Left lobe of liver (tissue), 2 donors: ENCODE measurements around the gene MYO15A. TPM values are rescaled to one million over a fixed set of nuclear protein-coding genes. Genes with fewer than 3 reads are reported as not detected.

Experiments
- ATAC-seq: fragments of 200-7000 bp; cut with Tn5 transposase; one replicate; pipeline ENCODE4 v1.9.1; 2020; ENCODE audit warnings: mild to moderate bottlenecking, moderate library complexity
- DNase-seq: peaks from one replicate; pipeline ENCODE4 v3.0.0-alpha.2; 2020; ENCODE audit warnings: low spot score
- total RNA-seq: library from RNA; stranded (reverse); gene quantifications from one replicate; pipeline ENCODE4 v1.2.1, GENCODE V29; 2021
- donor health status: DM: no; HTN: no; CAD: no; lungs with moderate emphysema.
- donor health status: DM: no; HTN: yes; CAD: no.

Gene MYO15A
- total RNA-seq, 1 donor from 2014 or later: 6.0 TPM

- ATAC-seq: peak; percentile 12
- no peak for DNase-seq
Measured at GRCh38 chr17:18105027-18105426, 3.5 kb upstream of the MYO15A start.

GRCh38 chr17:18105595-18105994 is 3.0 kb upstream of the MYO15A start:
- no peak for ATAC-seq
- no peak for DNase-seq

GRCh38 chr17:18106211-18106610 is 2.3 kb upstream of the MYO15A start:
- DNase-seq: no peak
- ATAC-seq: peak; percentile 6

DNA sequence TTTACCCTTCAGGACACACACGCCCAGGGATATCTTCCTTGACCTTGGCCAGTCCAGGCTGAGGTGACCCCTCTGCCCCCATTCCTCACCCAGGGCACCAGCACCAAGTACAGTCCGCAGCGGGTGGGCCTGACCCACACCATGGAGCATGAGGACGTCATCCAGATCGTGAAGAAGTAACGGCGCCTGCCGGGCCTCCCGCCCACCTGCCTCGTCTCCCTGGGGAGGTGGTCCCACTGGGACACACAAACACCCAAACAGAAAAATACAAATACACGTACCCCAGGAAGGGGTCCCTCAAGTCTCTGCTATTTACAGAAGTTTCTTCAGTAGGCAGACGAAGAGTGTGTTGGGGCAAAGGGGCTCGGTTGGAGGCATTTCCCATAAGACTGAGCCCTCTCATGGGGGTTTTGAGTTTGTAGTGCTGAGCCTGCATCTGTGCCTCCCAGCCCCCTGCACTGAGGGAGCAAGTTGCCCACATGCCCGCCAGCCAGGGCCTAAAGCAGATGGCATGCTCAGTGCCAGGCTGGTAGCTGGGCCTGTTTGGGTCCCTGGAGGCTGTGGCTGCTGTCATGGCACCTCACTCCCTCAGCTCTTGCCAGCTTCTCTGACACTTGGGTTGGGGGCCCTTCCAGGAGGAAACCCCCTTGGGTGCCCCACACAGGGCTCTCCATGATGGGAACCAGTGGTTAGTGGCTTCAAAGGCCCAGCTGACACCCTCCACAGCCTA is 1.3 kb upstream of the MYO15A start:
- ATAC-seq: no peak

GRCh38 chr17:18107971-18108370 is 585 bp upstream of the MYO15A start:
- DNase-seq: no peak
- no peak for ATAC-seq

More for the DNA sequence above, 1.3 kb upstream of the MYO15A start:
- DNase-seq: no peak

DNA sequence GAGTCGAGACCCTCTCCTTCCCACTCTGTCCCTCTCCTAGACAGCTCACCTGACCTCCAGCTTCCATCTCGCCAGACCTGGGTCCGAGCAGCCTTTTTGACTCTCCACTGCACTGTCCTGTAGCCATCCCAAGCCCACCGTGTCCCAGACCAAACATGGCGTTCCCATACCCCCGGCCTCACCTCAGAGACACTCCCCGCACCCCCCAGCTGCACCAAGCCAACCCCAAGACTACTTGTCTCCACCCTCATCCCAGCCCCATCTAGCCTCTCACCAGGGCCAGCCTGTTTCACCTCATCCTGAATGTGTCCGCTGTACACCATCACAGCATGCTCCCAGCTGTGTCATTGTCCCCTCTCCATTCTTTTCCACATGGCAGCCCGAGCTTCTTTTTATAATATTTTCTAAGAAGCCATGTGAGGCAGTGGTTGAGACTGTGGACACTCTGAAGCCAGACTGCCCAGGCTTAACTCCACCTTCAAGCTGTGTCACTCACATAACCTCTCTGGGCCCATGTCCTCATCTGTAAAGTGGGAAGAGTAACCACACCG is 1.5 kb downstream of the MYO15A start:
- no peak for DNase-seq
- no peak for ATAC-seq

- ATAC-seq: peak; percentile 3
Measured at GRCh38 chr17:18110636-18111145, 2.1 kb downstream of the MYO15A start.

GRCh38 chr17:18111330-18111971 is 2.9 kb downstream of the MYO15A start:
- ATAC-seq (peak; percentile 5), DNase-seq (no peak)

More at GRCh38 chr17:18110636-18111145, 2.1 kb downstream of the MYO15A start:
- no peak for DNase-seq

- DNase-seq: peak; percentile 96
Measured at GRCh38 chr17:18115517-18115916, 7.0 kb downstream of the MYO15A start.

DNA sequence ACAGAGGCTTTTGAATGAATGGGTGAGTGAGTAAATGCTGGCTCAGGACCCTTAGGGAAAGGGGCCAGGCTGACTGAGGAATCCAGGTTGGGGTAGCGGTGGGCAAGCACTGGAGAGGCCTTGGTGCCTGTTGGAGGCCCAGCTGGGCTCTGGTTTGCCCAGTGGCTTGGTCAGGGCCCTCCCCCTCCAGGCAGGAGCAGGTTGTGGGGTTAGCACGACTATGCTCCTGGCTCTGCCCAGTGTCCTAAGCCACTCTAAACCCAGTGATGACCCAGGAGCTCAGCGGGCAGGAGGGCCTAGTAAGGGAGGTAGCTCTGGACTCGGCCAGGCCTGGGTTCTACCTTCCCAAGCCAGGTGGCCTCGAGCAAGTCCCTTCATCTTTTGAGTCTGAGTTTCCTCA is 7.5 kb downstream of the MYO15A start:
- DNase-seq: peak; percentile 80
- peak; percentile 63 for ATAC-seq

More at GRCh38 chr17:18115517-18115916, 7.0 kb downstream of the MYO15A start:
- peak; percentile 78 for ATAC-seq

- DNase-seq (peak; percentile 95), ATAC-seq (peak; percentile 59)
Measured at GRCh38 chr17:18117533-18117932, 9.0 kb downstream of the MYO15A start.

- ATAC-seq (peak; percentile 25), DNase-seq (no peak)
Measured at GRCh38 chr17:18117982-18118975, 9.7 kb downstream of the MYO15A start.

GRCh38 chr17:18119166-18119745 is 10.7 kb downstream of the MYO15A start:
- DNase-seq (no peak), ATAC-seq (no peak)

DNA sequence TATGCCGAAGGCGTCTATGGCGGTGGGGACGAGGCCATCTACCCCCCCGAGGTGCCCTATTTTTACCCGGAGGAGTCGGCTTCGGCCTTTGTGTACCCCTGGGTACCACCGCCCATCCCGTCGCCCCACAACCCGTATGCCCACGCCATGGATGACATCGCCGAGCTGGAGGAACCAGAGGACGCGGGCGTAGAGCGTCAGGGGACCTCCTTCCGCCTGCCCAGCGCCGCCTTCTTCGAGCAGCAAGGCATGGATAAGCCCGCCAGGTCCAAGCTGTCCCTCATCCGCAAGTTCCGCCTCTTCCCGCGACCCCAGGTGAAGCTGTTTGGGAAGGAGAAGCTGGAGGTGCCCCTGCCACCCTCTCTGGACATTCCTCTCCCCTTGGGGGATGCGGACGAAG is 11.4 kb downstream of the MYO15A start:
- no peak for ATAC-seq
- DNase-seq: no peak

- DNase-seq: no peak
- ATAC-seq: no peak
Measured at GRCh38 chr17:18120461-18121017, 12.0 kb downstream of the MYO15A start.

DNA sequence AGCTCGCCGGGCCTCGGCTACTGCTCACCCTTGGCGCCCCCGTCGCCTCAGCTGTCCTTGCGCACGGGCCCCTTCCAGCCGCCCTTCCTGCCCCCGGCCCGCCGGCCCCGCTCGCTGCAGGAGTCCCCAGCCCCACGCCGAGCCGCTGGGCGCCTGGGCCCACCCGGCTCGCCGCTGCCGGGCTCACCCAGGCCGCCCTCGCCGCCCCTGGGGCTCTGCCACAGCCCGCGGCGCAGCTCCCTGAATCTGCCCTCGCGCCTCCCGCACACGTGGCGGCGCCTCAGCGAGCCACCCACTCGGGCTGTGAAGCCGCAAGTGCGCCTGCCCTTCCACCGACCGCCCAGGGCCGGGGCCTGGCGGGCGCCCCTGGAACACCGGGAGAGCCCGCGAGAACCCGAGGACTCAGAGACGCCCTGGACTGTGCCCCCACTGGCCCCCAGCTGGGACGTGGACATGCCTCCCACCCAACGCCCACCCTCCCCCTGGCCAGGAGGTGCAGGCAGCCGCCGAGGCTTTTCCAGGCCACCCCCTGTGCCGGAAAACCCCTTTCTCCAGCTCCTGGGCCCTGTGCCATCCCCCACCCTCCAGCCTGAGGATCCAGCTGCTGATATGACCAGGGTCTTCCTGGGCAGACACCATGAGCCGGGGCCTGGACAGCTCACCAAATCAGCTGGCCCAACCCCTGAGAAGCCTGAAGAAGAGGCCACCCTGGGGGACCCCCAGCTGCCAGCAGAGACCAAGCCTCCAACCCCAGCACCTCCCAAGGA is 12.8 kb downstream of the MYO15A start:
- ATAC-seq (no peak), DNase-seq (no peak)

DNA sequence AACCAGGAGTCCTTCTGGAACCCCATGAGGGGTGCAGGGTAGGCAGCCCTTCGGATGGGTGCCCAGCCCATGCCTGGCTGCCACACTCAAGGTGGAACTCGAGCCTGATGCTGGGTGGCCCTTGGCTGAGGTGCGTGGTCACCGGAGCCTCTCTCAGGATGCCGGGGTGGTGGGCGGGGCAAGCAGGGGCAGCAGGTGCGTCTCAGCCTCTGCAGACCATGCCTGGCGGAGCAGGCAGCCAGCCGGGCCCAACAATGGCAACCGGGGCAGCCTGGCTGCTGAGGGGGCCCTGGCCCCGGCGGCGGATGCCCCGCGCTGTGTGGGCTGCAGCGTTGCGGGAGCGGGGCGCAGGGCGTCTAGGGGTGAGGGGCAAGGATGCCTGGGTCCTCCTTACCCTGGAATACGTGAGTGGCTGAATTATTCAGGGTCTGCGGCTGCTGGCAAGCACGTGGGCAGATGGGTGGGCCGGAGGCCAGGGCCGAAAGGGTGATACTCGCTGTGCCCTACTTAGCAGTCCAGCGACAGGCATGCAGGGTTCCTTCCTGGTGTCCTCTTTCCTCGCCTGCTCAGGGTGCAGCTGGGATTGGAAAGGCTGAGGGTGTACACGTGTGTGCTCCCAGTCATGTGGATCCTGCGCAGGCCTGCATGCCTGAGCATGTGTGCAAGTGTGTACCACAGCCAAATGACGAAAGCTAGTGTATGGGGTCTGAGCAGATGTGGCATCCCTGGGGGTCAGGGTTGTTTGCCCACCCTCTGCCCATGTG is 14.6 kb downstream of the MYO15A start:
- DNase-seq (no peak), ATAC-seq (no peak)

DNA sequence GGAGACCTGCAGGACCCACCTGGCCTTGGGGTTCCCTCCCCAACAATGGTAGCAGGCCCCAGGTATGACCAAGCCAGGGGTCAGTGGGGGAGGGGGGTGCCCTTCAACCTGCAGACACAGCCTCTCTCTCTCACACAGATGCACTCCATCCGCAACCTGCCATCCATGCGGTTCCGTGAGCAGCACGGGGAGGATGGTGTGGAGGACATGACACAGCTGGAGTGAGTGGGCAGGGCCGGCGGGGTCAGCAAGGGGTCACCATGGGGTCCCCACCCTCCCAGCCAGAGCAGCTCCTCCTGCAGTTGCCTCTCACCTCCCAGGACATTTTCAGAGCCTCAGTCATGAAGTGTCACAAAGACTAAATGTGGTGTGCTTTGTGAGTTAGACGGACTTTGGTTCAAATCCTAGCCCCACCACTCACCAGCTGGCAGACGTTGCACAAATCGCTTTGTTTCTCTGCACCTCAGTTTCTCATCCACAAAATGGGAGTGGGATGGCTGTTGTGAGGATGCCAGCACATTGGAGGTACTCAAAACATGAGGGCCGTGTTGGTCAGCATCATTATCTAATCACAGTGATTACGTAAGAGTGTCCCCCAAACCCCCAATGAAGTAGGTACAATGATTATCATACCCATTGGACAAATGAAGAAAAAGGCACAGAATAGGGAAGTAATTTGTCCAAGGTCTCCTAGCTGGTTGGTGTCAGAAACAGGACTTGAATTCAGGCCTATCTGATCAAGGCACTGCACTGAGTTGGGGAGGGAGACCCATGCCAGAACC is 16.0 kb downstream of the MYO15A start:
- no peak for ATAC-seq
- DNase-seq: no peak
